Gastroesophageal sphincter (tissue), 3 donors: ENCODE data around the gene TROAP.

Experiments used
- EP300 ChIP-seq: sonication (generic); formaldehyde crosslinking; IDR thresholded peaks from one replicate; pipeline ENCODE4 v1.6.1; 2017; ENCODE audit warnings: antibody characterized with exemption, mild to moderate bottlenecking
- POLR2A ChIP-seq, 2 donors: fragments of 450-650 bp; IDR thresholded peaks; one replicate each; pipeline ENCODE4 v1.6.1; 2017; ENCODE audit warnings: antibody characterized with exemption in 2 of 2, mild to moderate bottlenecking in 2 of 2, moderate library complexity in 1 of 2
- POLR2AphosphoS5 ChIP-seq: sonication (generic); formaldehyde crosslinking; IDR thresholded peaks from one replicate; pipeline ENCODE4 v1.6.1; 2017; ENCODE audit warnings: antibody characterized with exemption
- TF ChIP-seq, protein P1 (sequence below), 4 experiments: fragments of 200-600 bp in 2 of 4; fragments of 450-650 bp in 2 of 4; sonication (generic) in 1 of 4; IDR thresholded peaks; one replicate each; pipeline ENCODE4 v1.5.1; 2017 to 2019; ENCODE audit warnings: antibody characterized with exemption in 4 of 4, mild to moderate bottlenecking in 2 of 4, moderate library complexity in 2 of 4

DNA sequence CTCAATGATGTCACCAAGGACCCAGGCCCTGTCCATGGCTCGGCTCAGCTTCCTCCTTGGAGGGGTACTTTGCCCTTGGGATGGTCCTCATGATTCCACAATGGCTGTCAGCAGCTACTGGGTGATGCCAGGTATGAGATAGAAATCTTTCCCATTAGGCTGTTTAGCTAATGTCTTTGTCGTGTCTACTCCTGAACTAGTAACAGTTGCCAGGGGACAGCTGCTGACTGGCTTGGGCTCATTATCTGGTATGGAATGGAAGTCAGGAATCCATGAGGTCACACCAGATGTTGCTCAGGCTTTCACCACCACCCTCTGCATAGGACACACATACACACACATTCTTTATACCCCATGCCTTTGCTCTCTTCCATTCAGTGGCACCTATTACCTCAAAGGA, 18.9 kb upstream of the TROAP start:
- TF ChIP-seq POLR2A (IDR thresholded peaks at IDR 0.05) (no peak), POLR2AphosphoS5 (no peak), EP300 (no peak)
- TF ChIP-seq, protein P1, sequence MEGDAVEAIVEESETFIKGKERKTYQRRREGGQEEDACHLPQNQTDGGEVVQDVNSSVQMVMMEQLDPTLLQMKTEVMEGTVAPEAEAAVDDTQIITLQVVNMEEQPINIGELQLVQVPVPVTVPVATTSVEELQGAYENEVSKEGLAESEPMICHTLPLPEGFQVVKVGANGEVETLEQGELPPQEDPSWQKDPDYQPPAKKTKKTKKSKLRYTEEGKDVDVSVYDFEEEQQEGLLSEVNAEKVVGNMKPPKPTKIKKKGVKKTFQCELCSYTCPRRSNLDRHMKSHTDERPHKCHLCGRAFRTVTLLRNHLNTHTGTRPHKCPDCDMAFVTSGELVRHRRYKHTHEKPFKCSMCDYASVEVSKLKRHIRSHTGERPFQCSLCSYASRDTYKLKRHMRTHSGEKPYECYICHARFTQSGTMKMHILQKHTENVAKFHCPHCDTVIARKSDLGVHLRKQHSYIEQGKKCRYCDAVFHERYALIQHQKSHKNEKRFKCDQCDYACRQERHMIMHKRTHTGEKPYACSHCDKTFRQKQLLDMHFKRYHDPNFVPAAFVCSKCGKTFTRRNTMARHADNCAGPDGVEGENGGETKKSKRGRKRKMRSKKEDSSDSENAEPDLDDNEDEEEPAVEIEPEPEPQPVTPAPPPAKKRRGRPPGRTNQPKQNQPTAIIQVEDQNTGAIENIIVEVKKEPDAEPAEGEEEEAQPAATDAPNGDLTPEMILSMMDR (IDR thresholded peaks at IDR 0.05) = no peak
